Stimulated activated CD4-positive, alpha-beta T cell treated with anti-CD3 and anti-CD28 coated beads, Interleukin-1b, Interleukin-23, amount 100 ng/mL, for 24 hours (primary cell): ENCODE data around the gene FGG.
"Not testable (repeated sequence)": the region's sequence is repeated elsewhere in the genome, so short reads cannot be mapped to it uniquely, and the experiment has no call there.

ENCODE experiments used
- DNase-seq, 4 experiments: peaks; one replicate each; pipeline ENCODE4 v3.0.0-alpha.2; 2020; ENCODE audit warnings: low read depth in 4 of 4, low spot score in 1 of 4

FGG gene

DNA sequence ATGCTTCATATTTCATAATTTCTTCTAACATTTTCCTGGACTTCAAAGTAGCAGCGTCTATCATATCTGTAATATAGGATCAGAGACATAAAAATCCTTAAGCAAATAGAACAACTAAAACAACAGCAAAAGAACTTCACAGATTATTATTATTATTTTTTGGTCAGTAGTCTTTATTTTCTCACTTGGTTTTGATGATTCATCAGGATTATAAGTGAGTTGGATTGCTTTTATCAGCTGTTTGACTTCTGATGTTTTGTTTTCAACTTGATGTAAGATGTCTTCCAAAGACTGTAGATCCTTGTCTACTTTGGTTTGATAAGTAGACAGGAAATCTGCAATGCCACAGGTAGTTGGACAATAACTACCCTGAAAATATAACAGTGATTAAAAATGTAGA lies 623 bp downstream of the FGG start:
- no peak for DNase-seq

DNA sequence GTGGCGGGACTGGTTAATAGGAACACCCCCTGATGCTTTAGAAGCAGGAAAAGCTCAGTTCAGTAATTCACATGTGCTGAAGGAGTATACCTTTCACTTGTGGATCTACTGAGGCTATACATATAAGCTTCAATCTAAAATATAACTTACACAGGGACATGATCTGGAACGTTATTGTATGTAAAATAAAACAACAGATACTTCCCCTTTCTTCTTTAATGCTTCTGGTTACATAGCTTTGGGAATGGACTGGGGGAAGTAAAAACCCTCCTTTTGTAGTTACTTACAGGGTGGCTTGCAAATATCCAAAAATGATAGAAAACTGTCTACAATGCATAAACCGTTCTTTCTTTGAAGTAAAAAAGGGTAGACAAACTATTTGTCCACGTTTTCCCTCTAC lies 1.9 kb downstream of the FGG start:
- no peak for DNase-seq

- DNase-seq: no peak
These were observed 2.9 kb downstream of the FGG start for GRCh38 chr4:154609532-154609931.

- no peak for DNase-seq
These were observed 3.8 kb downstream of the FGG start for GRCh38 chr4:154608361-154609252.

DNA sequence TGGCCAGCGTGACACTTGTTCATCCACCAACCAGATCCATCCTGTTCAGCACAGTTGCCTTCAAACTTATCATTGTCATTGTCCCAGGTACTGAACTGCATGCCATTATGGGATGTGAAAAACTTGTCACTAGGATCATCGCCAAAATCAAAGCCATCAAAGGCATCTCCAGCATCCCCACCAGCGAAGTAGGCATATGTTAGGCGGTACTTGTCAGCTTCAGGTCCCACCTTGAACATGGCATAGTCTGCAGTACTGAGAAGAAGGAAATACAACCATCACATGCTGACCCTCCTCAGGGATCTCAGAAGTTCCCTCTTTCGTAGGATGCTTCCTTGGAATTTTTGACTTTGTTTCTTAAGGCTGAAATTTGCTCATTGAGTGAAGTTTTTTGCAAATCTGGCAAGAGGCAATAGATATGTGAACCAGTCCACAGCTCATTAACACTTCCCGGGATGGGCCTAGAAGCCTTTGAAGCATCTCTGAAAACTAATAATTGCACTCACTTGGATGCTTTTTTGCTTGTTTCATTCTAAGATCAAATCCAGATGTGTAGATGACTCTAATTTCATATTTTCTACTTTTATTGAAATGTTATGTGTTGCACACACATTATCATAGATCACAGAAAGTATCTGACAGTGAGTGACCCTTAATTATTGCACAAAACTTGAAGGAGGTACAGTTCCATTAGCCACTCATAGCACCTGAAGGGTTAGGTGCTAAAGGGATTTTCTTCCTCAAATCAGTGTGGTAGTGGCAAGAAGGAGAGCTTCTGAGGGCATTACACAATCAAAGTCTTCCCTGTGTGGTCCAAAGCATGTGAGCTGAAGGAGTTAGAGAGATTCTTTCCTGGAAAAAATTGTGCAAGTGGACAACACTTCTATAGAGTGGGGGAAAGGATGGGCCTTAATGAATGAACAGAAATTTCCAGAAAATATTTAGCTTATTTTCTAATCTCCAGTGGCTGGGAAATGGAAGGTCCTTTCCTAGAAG lies 5.4 kb downstream of the FGG start:
- no peak for DNase-seq

GRCh38 chr4:154604696-154605200 lies 7.7 kb downstream of the FGG start:
- no peak for DNase-seq

DNA sequence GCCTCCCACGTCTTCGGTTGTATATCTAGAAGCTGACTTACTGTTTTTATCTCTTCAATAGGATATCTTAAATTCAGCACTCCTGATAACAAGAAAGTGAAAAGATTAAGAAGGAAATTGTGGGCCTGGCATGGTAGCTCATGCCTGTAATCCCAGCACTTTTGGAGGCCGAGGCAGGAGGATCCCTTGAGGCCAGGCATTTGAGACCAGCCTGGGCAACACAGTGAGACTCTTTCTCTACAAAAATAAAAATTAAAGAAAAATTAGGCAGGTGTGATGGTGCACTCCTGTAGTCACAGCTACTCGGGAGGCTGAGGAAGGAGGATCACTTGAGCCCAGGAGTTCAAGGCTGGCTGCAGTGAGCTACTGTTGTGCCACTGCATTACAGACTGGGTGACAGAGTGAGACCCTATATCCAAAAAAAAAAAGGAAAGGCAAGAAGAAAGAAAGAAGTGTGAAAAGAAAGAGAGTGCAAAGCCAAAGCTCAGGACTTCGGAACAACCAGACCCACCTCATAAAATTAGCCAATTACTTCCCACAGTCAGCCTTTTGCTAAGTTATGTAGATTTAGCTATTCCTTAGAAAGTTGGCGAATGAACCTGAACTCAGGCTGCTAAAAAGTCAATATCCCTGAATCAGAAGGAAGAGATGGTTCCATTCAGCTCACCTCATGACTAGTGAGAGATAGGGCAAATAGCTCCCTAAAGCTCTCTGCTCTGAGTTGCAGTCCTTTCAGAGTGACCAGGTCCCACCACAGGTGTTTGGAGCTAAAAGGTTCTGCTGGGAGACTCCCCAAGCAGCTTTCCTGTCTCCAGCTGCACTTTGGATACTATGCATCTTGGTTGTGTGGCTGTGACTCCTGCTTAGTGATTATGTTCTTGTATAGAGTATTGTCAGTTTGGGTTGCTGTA lies 9.2 kb downstream of the FGG start:
- no peak for DNase-seq

DNA sequence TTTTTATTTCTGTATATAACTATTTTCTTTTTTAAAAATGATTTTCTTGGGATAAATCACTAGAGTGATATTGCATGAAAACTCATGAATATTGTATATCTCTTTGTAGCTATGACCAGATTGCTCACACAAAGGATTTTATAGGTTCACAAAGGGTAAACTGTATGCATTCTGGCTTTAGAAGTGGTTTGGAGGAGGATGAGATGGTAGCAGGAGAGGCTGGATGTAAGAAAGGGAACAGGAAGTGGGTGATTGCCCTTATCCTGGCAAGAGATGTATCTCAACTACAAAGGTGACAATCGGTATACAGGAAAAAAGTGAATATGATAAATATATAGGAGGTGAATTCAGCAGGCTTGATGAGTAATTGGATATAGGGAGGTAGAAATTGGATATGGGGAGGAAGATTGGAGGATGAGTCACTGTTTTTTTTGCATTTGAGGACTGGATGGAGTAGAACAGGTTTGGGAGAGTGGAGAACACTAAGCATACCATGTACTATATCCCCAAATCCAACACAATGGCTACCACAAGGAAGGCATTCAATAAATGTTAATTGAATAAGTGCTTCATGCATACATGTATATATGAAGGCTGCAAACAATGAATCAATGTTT lies 9.9 kb downstream of the FGG start:
- DNase-seq: no peak

- no peak for DNase-seq
These were observed 14.4 kb downstream of the FGG start for GRCh38 chr4:154597798-154598774.

- not testable (repeated sequence) for DNase-seq
These were observed 15.2 kb downstream of the FGG start for GRCh38 chr4:154597281-154597680.

GRCh38 chr4:154595807-154596206 lies 16.6 kb downstream of the FGG start:
- no peak for DNase-seq

- not testable (repeated sequence) for DNase-seq
These were observed 18.1 kb downstream of the FGG start for GRCh38 chr4:154594343-154594742.

- no peak for DNase-seq
These were observed 18.6 kb downstream of the FGG start for GRCh38 chr4:154593868-154594267.

- no peak for DNase-seq
These were observed 20.6 kb downstream of the FGG start for GRCh38 chr4:154591890-154592289.

- no peak for DNase-seq
These were observed 22.0 kb downstream of the FGG start, which contains the start of gene FGA for GRCh38 chr4:154590329-154591006. FGA (minus strand) TSS chr4:154590742; CDS start chr4:154590687, 55 bp downstream.

DNA sequence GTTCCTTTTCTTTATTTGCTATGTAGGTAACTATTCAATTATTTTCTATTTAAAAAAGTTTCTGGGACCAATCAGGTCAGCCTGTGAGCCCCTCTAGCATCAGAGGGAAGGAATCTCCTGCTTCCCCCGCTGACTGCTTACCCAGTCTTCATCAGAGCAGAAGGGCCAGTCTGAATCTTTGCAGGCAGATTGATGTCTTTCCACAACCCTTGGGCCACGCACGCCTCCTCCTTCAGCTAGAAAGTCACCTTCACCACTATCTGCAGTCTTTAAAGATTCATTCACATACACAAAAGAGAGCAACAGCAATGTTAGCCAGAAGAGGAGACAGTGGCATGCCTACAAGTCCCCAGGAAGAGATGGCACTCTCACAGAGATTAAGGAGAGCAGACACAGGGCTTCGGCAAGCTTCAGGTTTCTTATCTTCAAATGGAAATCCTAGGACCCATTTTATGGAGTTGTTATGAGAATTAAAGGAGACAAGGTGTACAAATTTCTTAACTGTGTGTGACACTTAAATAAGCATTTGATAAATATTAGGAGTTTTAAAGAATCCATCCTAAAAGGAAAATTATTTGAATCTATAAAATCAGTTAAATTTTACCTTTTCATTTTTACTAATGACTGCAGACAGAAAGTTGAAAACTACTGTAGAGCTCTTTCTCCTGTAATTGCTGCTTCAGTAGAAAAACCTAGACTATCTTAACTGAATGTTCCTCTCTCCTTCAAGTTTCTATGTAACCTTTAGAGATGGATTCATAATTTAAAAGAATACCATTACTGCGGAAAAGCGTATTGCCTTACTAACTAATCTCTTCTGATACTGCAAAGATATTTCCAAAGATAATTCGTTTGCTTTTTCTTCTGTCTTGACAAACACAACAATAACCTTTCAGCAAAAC lies 22.9 kb downstream of the FGG start:
- no peak for DNase-seq

DNA sequence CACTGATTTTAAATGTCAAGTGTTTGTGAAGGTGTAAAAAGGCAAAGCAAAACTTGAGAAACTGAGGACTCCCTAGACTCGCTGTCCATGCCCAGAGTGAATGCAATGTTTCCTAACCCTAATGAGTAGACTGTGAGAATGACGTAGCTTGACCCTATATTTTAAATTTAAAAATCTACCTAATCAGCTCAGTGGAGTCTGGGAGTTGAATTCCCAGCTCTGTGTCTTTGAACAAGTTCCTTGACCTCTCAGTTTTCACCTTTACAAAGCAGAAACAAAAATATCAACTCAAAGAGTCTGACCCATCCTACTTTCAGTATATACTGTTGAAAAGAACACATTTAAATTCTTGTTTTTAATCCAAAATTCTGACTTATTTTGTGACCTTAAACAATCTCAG lies 24.3 kb downstream of the FGG start:
- DNase-seq: no peak
